GM18861 (cell line): ENCODE data around the gene SYN1.

Experiments
- ATAC-seq: cut with Tn5 transposase; IDR thresholded peaks from one replicate; pipeline ENCODE4 v1.9.1; 2021; ENCODE audit not compliant: unreplicated experiment

Gene SYN1

DNA sequence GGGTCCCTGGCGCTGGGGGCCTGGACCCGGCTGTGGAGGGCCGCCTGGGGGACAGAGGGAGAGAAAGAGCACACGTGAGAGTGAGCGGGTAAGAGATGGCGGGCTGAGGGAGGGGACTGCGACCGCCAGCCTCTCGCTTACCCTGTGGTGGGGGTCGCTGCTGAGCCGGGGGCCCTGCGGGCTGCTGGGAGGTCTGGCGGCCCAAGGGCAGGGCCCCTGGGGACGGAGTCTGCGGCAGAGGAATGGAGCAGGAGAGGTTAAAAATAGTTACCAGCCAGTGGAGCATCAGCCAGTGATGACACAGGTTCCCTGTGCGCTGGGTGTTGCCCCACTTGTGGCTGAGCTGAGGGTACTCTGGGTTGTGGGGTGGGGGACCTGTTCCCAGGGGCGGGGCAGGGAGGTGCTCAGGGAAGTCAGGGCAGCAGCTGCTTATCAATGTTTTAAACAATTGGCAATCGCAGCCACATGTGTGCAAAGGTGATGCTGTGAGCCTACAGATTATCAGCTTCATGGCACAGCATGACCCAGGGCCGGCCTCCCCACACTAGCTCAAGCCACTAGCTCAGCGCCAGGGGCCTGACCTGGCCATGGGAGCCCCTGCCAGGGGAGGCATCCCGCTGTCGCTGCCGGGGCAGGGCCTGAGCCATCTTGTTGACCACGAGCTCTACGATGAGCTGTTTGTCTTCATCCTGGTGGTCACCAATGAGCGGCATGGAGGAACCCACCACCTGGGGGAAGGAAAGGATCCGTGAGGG is 44.9 kb downstream of the SYN1 start:
- no peak for ATAC-seq

DNA sequence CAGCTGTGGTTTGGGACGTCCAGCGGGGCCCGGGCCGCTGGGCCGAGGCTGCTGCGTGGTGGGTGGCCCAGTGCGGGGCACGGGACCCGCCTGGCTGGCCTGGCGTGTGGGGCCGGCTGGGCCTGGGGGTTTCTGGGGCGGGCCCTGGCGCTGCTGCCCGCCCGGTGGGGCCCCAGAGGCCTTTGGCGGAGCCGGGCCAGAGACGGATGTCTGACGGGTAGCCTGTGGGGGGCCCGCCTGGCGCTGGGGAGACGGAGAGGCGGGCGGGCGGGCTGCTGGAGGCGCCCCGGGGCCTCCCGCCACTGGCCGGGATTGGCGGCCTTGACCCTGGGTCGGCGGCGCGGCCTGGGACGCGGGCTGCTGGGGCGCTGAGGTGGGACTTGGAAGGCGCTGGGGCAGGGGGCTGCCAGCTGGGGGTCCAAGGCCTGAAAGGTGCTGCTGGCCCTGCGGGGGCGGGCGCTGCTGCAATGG is 45.5 kb downstream of the SYN1 start:
- ATAC-seq, result no peak

DNA sequence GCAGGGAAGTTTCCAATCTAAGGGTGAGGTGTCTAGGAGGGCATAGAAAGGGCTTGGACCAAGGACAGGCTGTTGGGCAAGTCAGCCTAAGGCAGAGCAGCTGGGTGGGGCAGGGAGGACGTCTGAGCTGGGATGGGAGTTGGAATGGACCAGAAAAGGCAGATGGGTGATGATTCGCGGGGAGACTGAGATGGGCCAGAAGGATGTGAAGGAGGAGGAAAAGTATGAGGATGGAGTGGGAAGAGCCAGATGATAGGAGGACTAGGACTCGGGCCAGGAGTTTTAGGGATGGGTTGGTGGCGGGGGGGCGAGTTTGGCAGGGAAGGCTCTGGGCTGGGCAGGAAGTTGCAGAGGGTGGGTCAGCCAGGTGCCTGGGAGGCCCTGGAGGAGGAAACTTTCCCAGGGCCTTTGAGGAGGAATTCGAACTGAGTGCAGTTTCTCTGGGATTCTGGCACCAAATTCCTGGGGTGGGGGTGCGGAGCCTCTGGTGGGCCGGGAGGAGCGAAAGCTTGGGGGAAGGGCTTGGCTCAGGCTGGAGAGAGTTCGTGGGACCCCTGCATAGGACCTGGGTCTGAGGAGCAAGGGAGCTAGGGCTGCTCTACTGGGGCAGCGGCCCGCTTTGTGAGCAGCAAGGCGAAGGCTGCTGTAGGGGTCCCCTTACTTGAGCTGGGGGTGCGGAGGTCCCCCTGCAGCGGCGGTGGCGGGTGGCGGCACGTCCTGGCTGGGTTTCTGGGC is 46.1 kb downstream of the SYN1 start:
- no peak for ATAC-seq

DNA sequence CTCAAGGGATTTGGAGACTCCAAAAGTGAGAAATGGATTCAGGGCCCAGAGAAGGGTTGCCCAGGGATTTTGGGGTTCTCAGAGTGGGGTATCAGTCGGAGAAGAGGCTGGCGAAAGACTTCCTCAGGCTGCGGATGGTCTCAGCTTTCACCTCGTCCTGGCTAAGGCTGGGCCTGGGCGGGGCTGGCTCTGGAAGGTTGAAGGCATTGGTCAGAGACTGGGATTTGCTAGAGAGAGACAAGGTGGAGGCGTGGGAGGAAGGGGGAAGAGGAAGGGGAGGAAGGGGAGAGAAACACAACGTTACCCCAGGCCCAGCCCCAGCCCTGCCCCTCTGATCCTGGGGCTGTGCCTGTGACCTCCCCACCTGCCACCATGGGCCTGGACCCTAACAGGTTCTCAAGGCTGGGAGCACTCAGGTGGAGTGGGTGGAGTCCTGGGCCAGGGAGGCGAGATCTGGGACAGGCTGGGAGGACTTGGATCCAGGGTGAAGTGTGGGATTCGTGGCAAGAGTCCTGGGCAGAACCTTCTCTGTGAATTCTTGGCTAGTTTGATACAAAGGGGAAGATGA is 46.8 kb downstream of the SYN1 start:
- ATAC-seq, result no peak

DNA sequence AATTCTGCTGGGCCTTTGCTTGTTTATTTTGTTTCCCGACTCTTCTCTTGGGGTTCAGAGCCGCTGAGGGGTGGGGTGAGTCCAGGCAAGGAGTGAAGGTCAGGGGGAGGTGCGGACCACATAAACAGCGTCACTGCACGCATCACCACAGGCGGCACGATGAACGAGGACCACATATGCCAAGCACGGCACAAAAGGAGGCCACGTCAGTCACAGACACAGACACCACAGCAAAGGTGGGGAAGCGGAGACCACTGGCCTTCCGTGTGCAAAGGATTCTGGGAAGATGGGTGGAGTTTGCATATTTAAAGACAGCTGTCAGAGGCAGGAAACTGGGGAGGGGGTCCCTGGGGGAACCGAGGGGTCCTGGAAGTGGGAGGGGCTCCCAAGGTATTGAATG is 47.8 kb downstream of the SYN1 start:
- no peak for ATAC-seq

DNA sequence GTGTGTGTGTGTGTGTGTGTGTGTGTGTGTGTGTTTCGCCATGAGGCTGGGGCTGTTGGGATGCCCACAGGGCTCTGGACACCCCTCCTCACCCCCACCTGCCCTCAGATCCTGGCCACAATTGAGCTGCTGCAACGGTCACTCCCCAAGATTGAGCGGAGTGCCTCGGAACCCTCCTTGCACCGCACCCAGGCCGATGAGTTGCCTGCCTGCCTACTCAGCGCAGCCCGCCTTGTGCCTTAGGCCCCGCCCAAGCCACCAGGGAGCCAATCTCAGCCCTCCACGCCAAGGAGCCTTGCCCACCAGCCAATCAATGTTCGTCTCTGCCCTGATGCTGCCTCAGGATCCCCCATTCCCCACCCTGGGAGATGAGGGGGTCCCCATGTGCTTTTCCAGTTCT is 48.4 kb downstream of the SYN1 start:
- ATAC-seq, result no peak

DNA sequence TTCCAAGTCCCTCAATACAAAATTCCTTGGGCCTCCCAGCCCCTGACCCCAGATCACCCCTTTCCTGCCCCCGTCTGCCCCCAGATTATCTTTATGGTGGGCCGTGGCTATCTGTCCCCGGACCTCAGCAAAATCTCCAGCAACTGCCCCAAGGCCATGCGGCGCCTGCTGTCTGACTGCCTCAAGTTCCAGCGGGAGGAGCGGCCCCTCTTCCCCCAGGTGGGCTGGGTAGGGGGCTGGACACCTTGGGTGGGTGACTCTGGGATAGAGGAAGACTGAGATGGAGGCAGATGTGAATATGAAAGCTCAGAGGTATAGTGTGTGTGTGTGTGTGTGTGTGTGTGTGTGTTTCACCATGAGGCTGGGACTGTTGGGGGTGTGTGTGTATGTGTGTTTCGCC is 48.9 kb downstream of the SYN1 start:
- ATAC-seq, result no peak

DNA sequence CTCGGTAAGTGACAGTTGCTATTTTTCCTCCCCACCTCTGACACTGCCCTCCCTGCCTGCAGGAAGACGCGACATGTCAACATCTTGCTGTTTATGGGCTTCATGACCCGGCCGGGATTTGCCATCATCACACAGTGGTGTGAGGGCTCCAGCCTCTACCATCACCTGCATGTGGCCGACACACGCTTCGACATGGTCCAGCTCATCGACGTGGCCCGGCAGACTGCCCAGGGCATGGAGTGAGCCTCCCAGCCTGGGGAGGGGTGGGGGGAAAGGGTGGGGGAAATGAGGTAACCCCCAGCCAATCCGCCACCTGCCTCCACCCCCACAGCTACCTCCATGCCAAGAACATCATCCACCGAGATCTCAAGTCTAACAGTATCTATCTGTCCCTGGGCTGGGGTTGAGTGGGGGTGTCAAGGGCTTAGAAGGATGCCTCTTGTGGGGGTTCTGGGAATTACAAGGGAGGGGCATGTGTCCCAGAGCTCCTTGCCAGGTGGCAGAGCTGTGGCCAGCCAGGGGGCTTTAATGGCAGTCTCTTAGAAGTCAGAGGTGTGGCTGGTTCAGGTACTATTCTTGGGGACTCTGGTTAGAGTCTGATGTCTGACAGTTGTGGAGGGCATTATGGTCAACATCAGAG is 50.9 kb downstream of the SYN1 start:
- ATAC-seq, result no peak

DNA sequence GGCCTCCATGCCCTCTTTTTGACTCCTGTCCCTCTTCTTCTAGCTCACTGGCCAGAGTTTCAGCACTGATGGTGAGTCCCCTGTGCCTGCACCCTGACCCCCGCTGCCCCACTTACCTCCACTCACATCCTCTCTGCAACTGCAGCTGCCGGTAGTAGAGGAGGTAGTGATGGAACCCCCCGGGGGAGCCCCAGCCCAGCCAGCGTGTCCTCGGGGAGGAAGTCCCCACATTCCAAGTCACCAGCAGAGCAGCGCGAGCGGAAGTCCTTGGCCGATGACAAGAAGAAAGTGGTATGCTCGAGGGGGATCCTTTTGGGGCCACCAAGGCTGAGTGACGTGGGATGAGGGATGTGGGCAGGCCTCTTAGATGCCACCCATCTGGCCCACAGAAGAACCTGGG is 52.8 kb downstream of the SYN1 start:
- no peak for ATAC-seq

DNA sequence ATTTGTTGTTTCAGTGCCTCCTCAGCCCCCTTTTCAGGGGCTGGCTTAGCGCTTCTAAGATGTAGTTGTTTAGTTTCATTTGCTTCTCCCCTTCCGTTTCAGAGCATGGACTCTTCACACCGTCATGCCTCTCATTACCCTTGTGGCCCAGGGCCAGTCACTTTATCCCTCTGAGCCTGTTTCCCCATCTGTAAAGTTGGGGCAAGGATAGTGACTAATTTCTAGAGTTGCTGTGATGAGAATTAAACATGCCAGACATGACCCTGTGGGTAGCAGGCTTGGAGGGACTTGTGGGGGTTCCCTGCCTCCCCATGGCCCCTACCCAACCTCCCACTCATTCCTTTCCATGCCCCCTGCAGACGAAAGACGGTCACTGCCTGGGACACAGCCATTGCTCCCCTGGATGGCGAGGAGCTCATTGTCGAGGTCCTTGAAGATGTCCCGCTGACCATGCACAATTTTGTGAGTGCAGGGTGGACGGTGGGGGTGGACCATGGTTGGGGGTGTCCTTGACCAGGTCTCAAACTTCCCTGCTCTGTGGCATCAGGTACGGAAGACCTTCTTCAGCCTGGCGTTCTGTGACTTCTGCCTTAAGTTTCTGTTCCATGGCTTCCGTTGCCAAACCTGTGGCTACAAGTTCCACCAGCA is 55.1 kb downstream of the SYN1 start:
- ATAC-seq, result no peak

DNA sequence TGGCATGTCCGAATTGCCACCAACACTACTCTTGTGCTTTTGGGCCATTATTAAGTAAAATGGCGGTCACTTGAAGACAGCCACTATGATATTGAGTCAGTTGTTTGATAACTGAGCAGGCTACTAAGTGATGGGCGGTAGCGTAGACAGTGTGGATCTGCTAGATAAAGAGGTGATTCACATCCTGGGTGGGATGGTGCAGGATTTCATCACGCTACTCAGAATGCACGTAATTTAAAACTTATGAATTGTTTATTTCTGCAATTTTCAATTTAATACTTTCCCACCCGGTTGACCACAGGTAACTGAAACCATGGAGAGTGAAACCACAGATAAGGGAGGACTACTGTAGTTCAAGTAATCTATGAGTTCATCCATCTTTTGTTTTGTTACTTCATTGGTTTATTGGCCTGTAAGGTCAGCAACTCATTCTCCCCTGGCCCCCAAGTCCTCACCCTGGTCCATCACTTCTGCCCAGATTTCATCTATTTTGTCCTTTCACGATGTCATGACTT is 55.8 kb downstream of the SYN1 start:
- no peak for ATAC-seq

DNA sequence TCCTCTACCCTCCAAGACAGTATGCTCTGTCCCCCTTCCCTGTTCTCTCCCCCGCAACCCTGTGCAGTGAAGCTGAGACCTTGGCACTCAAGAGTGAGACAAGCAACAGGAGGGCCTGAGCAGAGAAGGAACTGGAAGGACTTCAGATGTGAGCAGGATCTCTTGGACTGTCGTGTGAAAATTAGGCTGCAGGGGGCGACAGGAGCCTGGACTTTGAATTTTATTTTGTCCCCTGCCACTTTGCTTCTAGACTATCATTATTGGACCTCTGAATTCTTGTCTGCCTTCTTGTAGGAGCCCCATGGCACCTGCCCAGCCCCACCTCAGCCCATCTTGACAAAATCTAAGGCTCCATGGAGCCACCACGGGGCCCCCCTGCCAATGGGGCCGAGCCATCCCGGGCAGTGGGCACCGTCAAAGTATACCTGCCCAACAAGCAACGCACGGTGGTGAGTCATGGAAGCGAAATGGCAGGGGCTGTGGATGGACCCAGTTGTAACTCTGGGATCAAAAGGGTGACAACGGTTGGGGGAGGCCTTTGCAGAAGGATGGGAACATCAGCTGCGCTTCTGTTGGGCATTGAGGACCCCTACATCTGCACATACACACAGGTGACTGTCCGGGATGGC is 56.9 kb downstream of the SYN1 start:
- ATAC-seq, result no peak

DNA sequence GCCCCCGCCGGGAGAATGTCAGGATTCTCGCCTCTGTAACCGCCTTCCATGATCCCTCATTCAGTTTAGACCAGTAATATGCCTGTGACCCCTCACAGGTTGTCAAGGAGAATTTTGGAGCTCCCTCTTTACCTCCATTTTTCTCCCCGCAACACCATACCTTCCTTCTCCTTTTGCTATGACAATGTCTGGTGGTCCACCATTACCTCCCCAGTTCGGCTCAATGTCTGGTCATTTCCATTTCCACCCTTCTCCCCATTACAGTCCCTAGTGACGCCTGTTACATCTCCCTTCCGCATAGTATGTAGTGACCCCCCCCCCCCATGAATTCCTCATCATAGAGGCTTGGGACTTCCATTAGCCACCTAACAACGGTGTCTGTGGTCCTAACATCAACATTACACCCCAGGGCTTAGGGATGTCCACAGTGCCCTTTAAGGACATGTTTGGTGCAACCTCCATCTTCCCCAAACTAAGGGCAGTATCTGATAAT is 58.0 kb downstream of the SYN1 start:
- ATAC-seq, result no peak

DNA sequence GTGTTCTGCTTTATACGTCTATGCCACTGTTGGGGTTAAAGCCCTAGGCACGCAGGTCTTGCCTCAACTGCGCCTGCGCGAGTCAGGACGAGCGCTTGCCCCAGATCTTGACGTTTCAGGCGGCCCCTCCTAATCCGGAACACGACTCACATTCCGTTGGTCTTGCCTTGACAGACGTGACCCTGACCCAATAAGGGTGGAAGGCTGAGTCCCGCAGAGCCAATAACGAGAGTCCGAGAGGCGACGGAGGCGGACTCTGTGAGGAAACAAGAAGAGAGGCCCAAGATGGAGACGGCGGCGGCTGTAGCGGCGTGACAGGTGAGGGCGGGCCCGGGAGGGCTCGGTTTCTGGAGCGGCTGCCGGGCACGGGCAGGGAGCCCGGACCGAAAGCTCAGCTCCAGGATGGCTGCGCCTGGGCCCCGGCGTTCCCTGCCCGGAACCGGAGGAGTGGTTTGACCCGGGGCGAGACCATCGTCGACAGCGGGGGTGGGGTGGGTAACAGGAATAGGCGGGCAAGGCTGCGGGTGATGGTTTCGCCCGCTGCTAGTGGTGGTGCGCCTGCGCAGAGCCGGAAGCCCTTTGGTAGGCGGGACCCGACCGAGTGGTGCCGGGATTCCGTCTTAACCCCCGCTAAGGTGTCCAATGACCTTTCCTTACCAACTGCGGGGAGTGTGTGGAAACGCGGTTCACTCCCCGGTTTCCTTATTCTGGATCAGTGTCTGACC is 58.6 kb downstream of the SYN1 start, which contains the start of gene ARAF:
Gene ARAF (plus strand): TSS at position 272 of the 725 bp plus-strand sequence. CDS start 1,763 bp downstream, outside the sequence.
- peak; percentile 72 for ATAC-seq

DNA sequence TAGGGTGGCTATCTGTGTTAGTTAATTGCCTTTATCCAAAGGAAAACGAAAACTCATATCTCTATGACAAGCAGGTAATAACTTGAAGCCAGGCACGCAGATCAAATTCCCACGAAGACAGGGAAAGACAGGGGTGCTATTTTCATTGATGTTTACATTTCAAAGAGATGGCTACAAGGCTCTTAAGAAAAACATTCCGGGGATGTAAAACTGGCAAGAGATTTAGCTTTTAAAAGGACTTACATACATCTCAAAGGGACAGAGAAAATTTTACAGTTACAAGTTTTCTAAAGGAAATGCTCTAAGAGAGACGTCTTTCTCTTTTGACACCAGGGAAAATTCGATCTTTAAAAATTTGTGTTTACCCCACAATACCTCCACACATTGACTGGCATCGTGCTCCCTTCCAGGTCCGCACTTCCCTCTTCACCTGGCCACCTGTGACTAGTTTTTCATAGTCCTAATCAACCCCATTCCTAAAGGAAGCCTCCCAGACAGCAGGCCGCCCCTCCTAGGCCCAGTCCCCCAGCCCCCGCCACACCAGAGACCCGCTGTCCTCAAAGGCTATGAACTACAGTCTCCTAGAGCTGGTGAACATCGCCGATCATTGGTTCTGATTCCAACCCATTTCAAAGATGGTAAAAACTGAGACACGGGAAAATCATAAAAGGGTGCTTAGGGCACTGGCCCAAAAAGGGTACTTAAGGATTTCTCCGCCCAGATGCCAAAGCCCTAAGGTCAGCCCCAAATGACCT is 59.3 kb downstream of the SYN1 start:
- no peak for ATAC-seq

DNA sequence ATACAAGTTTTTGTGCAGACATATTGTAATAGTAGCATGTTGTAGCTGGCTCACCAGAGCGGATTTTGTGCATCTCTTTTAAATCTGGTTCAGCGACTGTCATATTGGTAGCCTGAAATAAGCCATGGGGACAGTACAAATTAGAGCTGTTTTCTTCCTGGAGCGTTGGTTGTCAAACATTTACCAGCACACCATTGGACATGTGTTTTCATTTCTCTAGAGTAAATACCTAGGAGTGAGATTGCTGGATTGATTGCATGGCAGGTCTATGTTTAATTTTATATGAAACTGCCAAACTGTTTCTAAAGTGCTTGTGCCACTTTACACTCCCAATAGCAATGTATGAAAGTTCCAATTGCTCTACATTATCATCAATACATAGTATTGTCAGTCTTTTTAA is 61.2 kb downstream of the SYN1 start:
- ATAC-seq, result no peak

DNA sequence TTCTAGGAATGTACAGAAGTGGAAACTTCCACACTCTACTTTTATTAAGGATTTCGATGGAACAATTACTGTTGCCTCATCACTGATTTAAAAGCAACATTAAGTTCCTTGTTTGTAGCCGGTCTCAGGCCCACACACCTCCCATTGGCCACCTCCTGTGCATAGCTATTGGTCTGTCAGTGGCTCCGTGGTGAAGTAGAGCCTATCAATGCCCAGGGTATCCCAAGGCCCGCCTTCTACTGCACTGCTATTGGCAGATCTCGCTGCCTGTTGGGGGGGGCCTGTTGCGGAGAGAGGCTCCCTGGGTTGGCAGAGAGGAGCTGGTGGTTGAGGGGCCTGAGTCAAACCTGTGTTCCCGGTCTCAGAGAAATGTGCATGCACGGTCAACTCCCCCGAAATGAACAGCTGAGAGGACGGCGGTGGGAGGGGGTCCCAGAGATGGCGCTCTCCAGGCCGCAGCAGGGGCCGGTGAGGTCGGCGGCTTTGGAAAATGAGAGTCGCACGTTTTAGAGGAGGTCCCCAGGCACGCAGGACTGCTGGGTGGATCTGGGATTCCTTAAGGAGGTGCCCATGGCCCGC is 63.5 kb downstream of the SYN1 start:
- peak; percentile 83 for ATAC-seq

DNA sequence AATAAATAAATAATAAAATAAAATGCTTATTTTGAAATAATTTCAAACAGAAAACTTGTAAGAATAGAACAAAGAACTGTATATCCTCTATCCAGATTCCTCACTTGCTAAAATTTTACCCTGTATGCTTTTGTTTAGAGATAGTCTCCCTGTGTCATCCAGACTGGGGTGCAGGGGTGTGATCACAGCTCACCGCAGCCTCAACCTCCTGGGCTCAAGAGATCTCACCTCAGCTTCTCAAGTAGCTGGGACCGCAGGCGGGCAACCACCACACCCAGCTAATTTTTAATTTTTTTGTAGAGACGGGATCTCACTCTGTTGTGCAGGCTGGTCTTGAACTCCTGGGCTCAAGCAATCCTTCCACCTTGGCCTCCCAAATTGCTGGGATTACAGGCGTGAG is 76.2 kb downstream of the SYN1 start:
- ATAC-seq, result no peak
